Ovary (tissue), 3 donors: ENCODE data around the gene ZNF20.
"Not testable (repeated sequence)": the region's sequence is repeated elsewhere in the genome, so short reads cannot be mapped to it uniquely, and the experiment has no call there.

Source experiments
- CTCF ChIP-seq, 3 donors: fragments of 450-650 bp in 2 of 3; fragments of 200-600 bp in 1 of 3; IDR thresholded peaks; one replicate each; pipeline versions ENCODE4 v1.5.1 to v1.8.0; 2016 to 2022; ENCODE audit warnings: antibody characterized with exemption in 3 of 3, mild to moderate bottlenecking in 1 of 3
- POLR2A ChIP-seq: fragments of 450-650 bp; IDR thresholded peaks from one replicate; pipeline ENCODE4 v1.6.1; 2017; ENCODE audit warnings: antibody characterized with exemption, mild to moderate bottlenecking, moderate library complexity
- donor health status: DM: no; HTN: no; CAD: no.

GRCh38 chr19:12083336-12083735 lies 56.8 kb downstream of the ZNF20 start:
- not testable (repeated sequence) for TF ChIP-seq POLR2A; CTCF (IDR thresholded peaks at IDR 0.05)
